Measurements from ENCODE around the gene CPLX1.

CPLX1 gene

DNA sequence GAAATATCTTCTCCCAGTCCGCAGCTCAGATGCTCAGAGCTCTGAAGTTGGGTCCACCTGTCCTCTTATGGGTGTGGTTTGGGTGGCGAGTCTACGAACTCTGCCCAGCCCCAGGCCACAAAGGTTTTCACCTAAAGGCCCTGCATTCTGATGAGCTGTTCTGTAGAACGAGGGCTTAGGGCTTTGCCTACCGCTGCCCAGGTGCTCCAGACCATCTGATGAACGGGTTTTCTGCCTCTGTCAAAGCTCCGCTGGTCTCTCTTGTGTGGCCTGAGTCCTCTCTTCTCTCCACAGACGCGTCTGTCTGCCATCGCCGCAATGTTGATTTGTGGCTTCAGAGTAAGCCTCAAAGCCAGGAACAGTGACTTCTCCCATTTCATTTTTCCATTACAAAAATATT lies 28.4 kb upstream of the CPLX1 start:
- DNase-seq: no peak

DNA sequence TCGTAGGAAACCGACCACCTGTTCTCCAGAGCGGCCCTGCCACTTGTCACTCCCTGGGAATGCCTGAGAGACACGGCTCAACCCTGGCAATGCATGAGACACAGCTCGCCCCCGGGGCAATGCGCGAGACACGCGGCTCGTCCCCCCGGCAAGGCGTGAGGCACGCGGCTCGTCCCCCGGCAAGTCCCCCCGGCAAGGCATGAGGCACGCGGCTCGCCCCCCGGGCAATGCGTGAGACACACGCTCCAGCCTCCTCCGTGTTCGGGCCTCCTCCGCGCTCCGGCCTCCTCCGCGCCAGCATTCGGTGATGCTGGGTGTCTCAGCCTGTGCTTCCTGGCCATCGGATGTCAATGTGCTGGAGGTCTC lies 27.5 kb upstream of the CPLX1 start:
- no peak for DNase-seq

- no peak for DNase-seq
These were observed 25.9 kb upstream of the CPLX1 start for GRCh38 chr4:851701-852430.

- no peak for DNase-seq
These were observed 24.5 kb upstream of the CPLX1 start for GRCh38 chr4:850323-850945.

- no peak for DNase-seq
These were observed 23.7 kb upstream of the CPLX1 start for GRCh38 chr4:849478-850175.

GRCh38 chr4:848803-849477 lies 23.0 kb upstream of the CPLX1 start:
- DNase-seq: no peak

DNA sequence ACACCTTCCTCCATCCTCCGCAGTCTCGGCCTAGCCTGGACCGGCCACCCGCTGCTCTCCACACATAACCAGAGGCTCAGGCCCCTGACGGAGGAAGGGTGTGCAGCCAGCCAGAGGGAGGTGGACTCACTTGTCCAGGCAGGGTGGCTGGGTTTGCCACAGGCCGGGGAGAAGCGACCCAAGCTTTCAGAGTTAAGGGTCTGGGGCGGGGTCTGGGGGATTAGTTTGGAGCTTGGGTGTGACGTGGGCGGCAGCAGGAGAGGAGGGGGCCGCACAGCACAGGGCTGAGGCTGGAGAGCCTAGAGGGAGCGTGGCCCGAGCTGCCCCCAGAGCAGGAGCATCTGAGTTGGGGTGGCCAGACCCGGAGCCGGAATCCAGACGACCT lies 22.4 kb upstream of the CPLX1 start:
- no peak for DNase-seq

DNA sequence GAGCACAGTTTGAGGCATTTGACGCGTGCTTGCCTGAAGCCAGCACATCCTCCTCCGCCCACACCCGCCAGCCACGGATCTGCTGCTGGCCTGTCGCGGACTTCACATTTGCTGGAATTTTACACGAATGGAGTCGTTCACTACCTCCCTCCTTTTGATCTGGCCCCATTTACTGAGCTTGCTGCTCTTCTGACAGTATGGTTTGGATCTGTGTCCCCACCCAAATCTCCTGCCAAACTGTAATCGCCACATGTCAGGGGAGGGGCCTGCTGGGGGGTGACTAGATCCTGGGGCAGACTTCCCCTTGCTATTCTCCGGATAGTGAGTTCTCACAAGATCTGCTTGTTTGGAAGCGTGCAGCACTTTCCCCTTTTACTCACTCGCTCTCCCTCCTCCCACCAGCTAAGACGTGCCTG lies 19.9 kb upstream of the CPLX1 start:
- DNase-seq: no peak

GRCh38 chr4:845233-845835 lies 19.4 kb upstream of the CPLX1 start:
- no peak for DNase-seq

GRCh38 chr4:844752-845232 lies 18.9 kb upstream of the CPLX1 start:
- no peak for DNase-seq

DNA sequence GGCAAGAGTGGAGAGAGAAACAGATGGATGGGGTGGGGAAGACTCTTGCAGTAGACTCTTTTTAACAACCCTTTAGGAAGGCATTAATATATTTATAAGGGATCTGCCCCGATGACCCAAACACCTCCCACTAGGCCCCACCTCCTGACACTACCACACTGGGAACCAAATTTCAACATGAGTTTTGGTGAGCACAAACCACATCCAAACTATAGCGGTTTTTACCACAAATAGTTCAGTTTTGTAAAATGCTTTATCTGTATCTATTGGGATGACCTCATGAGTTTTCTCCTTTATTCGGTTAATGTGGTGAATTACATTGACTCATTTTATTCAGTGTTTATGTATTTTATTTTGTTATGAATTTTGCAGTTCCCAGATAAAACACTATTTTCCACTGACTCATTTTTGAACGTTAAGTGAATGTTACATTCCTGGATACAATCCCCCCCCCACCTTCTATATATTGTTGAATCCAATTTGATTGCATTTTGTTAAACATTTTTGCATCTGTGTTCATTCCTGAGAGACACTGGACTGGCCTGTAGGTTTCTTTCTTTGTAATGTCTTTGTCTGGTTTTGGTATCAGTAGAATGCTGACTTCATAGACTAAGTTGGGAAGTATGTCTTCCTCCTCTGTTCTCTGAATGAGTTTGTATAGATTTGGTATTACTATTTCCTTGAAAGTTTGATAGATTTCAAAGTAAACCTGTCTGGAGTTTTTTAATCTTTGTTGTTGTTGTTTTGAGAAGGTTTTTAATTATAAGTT lies 13.9 kb upstream of the CPLX1 start:
- no peak for DNase-seq

GRCh38 chr4:837772-838171 lies 11.8 kb upstream of the CPLX1 start:
- no peak for DNase-seq

GRCh38 chr4:836750-837301 lies 10.9 kb upstream of the CPLX1 start:
- no peak for DNase-seq

DNA sequence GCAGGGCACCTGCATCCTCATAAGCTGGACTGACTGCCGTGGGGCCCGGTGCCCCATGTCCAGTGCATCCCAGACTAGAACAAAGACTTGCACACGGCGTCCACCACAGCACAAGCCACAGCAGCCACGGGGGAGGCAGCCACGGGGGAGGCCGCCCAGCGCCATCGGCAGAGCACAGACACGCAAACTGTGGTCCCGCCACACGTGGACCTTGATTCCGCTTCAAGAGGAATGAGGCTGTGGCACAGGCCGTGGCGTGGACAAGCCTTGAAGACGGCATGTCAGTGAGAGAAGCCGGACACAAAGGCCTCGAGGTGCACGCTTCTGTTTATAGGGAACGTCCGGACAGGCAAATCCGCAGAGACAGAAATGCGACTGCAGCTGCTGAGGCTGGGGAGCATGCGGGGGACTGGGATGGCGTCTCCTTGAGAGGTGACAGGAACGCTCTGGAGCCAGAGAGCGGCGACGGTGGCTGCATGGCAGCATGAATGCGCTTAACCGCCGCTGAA lies 10.1 kb upstream of the CPLX1 start:
- no peak for DNase-seq

- DNase-seq: no peak
These were observed 9.4 kb upstream of the CPLX1 start for GRCh38 chr4:835148-836002.

DNA sequence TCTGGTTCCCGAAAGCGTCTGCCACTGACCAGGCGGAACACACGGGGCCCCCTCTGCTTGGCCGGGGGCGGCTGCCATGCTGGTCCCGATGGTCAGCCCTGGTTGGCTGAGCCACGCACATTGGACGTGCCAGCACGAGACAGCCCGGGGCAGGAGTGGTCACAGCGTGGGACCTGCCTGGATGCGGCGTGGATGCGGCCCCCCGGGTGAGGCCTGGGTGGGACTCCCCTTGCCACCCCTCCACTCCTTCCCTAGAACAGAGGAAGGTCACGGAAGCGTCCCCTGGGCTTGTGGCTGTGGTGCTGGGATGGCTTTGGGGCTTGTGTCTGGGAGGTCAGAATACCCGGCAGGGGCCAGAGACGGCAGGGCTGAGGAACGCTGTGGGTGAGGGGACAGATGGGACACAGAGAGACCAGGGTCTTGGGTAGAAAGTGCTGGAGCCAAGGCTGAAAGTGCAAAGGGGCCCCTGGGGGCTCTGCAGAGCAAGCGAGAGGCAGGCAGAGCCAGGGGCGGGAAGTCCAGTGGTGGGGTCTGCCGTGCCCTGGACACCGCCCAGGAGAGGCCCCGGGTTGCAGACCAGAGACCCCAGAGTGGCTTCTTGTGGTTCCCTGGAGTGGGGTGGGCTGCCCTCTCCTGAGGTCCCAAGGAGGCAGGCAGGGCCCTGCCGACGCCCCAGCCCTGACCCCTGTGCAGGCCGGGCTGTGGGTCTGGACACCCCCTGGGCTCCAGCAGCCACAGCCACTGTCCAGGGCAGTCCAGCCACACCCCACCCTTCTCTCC lies 8.6 kb upstream of the CPLX1 start:
- DNase-seq: no peak

GRCh38 chr4:833731-834367 lies 7.9 kb upstream of the CPLX1 start:
- DNase-seq: no peak

GRCh38 chr4:833156-833555 lies 7.2 kb upstream of the CPLX1 start:
- DNase-seq: no peak

- no peak for DNase-seq
These were observed 6.6 kb upstream of the CPLX1 start for GRCh38 chr4:832536-832935.

- DNase-seq: no peak
These were observed 6.2 kb upstream of the CPLX1 start for GRCh38 chr4:832108-832507.

Measured in CD4-positive, alpha-beta T cell treated with Interleukin-17A for 1 hour (primary cell).